SK-N-SH (cell line): Measurements from ENCODE around the gene AMDHD2.
"Not testable (repeated sequence)": the region's sequence is repeated elsewhere in the genome, so short reads cannot be mapped to it uniquely, and the experiment has no call there.

Source experiments
- JUND ChIP-seq: IDR thresholded peaks from 2 replicates; pipeline ENCODE4 v1.4.0; 2012
- TF ChIP-seq, protein P1 (sequence below): fragments of 200-600 bp; sonication (generic); IDR thresholded peaks from 2 replicates; pipeline ENCODE4 v1.6.1; 2017; ENCODE audit warnings: antibody characterized with exemption, mild to moderate bottlenecking, moderate library complexity

DNA sequence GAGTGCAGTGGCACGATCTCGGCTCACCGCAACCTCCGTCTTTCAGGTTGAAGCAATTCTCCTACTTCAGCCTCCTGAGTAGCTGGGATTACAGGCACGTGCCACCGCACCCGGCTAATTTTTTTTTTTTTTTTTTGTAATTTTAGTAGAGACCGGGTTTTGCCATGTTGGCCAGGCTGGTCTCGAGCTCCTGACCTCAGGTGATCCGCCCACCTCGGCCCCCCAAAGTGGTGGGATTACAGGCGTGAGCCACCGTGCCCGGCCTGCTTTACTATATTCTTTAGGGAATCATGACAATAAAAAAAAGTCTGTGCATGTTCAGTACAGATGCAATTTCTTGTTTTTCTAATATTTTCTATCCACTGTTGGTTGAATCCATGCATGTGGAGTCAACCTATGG is 23.6 kb downstream of the AMDHD2 start:
- TF ChIP-seq, protein P1, sequence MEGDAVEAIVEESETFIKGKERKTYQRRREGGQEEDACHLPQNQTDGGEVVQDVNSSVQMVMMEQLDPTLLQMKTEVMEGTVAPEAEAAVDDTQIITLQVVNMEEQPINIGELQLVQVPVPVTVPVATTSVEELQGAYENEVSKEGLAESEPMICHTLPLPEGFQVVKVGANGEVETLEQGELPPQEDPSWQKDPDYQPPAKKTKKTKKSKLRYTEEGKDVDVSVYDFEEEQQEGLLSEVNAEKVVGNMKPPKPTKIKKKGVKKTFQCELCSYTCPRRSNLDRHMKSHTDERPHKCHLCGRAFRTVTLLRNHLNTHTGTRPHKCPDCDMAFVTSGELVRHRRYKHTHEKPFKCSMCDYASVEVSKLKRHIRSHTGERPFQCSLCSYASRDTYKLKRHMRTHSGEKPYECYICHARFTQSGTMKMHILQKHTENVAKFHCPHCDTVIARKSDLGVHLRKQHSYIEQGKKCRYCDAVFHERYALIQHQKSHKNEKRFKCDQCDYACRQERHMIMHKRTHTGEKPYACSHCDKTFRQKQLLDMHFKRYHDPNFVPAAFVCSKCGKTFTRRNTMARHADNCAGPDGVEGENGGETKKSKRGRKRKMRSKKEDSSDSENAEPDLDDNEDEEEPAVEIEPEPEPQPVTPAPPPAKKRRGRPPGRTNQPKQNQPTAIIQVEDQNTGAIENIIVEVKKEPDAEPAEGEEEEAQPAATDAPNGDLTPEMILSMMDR, result not testable (repeated sequence)
- not testable (repeated sequence) for TF ChIP-seq JUND
